Amygdala (tissue), 56 donors: ENCODE results near the gene UBAC1.
"Not testable (repeated sequence)": the region's sequence is repeated elsewhere in the genome, so short reads cannot be mapped to it uniquely, and the experiment has no call there.

Experiments used
- DNase-seq, 56 donors: peaks; one replicate each; lab custom pipeline; 2025; lab: John Stamatoyannopoulos, UW

UBAC1 gene

DNA sequence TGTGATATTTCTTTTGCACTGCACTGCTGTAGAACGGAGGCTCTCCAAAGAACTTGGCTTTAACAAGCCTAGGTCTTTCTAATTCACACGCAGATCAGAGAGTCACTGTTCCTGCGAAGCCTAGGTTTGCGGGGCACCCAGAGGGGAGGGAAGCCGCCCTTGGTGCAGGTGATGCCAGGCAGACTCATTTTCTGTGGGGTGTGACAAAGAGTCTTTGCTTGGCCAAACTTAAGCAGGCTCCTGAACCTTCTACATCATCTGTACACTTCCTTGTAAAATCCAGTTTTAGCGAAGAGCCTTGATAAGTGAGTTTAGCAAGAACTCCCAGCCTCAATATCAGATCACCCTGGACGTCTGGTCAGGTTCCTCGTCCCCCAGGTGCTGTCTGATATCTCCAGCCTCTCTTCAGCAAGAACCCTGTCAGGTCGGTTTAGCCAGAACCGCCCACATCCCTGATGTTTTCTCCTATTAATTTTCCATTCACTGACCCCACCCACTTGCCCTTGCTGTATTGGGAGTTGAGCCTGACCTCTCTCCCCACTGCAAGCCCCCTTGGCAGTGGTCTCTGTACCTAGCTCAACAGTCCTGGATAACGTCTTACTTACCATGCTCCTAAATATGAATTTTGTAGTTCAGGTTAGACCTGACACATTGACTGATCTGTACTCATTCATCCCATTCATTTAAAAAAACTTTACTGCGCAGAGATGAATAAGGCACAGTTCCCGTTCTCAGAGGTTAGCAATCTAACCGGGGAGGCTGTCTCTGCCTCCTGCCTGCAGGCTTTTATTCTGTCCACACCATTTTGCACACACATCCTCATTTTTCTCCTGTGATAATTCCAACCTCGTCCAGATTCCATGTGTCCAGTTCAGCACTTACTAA, 880 bp upstream of the UBAC1 start:
- no peak for DNase-seq

DNA sequence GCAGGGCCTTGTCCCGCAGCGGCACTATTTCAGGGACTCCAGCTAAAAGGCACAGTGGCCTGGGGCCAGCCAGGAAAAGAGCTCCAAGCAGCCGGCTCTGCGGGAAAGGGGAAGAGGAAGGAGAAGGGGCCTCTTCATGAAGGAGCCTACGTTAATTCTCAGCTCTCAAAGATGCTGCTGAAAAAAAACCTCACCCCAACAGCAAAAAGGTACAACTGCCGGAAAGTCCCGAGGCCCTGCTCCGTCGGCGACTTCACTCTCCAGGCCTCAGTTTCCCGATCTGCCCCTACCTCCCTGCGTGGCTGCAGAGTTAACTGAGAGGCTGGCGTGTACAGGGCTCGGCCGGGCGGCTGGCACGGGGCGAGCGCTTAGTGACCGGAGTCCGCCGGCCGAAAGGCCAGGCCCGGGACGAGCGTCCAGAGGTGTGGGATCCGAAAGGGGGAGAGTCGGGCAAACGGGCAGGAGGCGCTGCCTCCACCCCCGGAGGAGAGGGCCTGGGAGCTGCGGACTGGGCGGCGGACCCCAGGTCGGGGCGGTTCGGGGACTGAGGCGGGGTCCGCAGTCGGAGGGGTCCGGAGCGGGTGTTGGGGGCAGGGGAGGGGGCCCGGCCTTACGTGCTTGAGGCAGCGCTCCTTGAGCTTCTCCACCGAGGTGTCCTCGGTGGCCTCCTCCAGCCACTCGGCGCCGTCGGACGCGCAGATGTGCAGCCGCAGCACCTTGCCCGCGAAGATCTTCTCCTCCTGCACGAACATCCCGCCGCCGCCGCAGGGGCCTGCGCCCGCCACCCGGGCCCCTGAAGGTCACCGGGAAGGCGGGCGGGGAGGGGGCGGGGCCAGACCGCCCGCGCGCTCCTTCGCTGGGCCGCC, 529 bp downstream of the UBAC1 start:
- DNase-seq, result peak in 3 of 56 donors; percentile 2 to 61 (median 59)

DNA sequence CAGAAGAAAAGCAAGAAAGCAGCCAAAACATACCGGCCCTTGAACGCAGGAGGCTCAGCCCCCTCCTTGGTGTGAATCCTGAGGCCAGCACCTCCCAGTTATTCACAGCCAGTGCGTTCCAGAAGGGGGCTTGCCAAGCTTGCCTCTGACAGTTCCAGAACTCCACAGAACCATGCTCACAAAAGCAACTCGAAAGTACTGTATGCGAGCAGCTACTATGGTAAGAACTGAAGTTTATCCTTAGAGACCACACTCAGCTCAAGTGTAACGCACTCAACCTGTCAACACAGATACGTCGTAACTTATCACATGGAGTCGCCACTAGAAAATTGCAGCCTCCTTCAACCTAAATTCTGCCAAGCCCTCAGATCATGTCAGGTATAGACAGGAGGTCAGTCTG, 1.4 kb downstream of the UBAC1 start:
- no peak for DNase-seq

DNA sequence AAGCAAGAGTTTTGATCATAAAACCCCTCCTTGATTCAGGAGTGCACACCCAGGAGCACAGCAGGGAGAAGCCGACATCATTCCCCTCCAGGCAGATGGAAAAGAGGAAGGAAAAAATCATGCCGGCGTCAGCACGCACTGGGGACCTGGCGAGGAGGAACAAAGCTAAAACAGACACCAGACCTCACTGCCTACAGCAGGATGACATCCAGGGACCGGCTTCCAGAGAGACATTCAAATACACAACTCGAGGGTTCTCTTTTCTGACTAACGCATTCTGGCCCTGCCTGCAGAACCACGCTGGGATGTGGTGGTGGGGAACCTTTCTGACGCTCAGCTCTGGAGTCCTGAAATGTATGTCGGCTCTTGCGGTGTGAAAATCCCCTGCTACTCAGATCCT, 2.7 kb downstream of the UBAC1 start:
- DNase-seq, result peak in 8 of 56 donors; percentile 3 to 43 (median 16)

DNA sequence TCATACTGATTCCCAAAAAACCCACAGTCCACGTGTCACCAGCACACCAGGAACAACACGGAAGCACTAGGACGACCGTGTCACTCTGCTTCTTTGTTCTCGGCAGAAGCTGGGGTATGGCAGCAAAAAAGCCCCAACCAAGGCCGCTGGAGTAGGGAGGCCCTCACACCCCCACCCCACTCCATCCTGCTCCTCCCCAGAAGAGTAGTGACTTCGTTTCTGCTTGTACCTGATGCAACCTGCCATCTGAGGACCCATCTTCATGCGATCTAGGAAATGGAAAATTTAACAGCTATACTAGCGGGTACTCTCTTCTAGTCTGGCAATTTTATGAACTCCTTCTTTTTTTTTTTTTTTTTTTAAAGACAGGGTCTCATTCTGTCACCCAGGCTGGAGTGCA, 3.7 kb downstream of the UBAC1 start:
- DNase-seq, result no peak

DNA sequence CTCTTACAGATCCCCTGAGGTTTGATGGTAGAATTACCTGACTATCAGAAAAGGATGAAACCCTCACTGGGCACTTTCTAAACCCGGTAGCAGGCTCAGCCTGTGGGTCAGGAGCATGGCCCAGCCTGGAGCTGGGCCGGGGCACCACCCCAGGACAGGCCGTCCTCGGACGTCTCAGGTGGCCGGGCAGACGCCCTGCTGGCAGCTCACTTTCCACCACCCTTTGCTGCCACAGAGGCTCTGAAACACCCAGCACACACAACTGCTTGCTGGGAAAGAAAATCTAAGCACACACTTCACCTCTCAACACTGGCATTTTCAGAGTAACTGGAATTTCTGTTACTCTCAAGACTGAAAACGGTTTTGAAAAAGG, 4.4 kb downstream of the UBAC1 start:
- DNase-seq, result no peak

DNA sequence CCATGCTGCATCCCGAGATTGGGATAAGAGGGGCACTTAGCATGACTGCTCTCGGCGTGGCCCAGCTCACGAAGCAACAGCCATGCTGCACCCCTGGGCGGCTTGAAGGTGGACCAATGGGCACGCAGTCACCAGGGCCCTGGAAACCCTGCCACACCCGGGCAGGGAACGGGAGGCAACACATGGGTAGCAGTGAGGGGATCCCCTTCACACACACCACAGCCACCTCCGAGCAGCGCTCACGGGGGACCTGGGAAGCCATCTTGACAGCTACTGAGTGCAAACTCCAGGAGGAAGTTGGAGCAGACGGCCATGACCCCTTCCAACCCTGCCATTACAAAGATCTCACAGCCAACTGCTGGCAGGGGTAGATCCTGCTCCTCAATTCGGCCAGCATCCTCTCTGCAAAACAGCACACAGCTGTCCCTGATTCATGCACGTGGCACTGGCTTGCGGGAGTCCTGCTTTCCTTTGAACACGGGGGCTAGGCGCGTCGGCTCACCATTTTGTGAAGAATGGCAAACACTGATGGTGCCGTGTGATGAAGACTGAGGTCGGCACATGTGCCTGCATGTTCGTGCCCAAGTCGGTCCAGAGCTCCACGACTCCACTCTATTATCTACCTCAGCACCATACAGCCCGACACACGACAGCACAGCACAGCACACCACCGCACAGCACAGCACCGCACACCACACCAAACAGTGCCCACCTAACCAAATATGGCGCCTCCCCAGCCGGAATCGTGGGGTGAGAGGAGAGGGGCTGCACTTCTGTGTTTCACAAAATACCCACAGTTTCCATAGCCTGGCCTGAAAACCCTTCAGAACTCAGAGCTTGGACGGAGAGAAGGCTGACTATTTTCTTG, 5.0 kb downstream of the UBAC1 start:
- DNase-seq, result no peak

DNA sequence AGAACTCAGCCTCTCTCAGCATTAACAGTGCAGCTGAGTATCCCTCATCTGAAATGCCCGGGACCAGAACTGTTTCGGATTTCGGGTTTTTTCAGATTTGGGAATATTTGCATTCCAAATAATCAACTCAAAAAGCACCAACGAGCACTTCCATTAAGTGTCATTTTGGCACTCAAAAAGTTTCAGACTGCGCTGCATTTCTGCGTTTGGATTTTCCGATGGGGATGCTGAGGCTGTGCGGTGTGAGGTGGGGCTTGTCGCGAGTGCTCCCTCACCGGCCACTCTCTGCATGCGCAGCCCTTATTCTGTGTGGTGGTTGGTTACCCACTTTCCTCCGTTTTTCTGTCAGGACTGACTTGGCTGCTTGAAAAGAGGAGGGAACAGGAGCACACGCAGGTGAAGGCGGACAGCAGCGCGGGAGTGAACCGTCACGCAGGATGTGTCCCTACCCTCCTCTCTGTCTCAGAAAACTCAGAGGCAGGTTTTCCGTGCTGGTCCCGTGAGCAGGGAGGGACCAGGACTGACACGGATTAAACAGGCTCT, 8.4 kb downstream of the UBAC1 start:
- DNase-seq, result no peak

DNA sequence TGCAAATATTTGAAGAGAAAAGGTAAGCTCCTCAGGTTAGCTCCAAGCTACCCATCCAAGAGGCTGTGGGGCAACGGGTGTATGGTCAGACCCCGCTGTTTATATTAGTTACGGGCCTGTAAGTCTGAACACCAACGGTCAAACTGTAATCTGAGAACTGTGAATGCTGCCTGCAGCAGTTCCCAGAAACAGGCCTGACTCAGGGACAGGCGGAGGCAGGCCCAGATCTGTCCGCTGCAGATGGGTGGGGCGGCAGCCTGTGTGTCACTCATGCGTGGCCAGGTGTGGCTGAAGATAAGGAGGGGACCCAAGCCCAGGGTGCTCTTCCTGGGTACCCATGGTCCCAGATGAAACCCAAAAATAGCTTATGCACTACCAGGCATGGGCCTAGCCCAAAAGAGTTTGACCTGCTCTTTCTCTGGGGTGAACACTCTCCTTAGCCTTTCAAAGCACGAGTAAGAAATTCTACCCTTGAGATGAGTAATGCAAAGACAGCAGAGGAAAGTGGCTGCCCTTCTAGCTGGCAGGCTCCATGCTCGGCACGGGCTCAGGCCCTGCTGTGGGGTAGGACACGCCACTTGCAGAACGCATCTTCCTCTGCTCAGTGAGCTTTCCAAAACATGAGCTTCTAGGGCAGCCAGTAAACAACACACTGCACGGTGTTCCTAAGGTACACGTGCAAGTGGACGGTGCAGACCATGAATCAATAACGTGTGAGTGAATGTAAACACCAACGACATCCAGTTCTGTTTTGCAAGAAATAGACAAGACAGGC, 9.1 kb downstream of the UBAC1 start:
- DNase-seq, result no peak

DNA sequence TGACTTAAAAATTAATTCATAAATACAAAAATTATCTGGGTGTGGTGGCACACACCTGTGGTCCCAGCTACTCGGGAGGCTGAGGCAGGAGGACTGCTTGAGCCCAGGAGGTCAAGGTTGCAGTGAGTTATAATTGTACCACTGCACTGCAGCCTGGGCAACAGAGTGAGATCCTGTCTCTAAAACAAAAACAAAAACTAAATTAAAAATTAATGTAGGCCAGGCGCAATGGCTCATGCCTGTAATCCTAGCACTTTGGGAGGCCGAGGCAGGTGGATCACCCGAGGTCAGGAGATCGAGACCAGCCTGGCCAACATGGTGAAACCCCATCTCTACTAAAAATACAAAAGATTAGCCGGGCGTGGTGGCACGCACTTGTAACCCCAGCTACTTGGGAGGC, 9.9 kb downstream of the UBAC1 start:
- not testable (repeated sequence) for DNase-seq

DNA sequence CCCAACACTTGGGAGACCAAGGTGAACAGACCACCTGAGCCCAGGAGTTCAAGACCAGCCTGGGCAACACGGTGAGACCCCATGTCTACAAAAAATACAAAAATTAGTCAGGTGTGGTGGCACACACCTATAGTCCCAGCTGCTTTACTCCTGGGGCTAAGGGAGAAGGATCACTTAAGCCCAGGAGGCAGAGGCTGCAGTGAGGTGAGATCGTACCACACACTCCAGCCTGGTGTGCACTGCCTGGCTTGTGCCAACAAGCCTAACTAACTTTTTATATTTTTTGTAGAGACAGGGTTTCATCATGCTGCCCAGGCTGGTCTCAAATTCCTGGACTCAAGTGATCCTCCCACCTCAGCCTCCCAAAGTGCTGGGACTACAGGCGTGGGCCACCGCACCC, 10.3 kb downstream of the UBAC1 start:
- not testable (repeated sequence) for DNase-seq

DNA sequence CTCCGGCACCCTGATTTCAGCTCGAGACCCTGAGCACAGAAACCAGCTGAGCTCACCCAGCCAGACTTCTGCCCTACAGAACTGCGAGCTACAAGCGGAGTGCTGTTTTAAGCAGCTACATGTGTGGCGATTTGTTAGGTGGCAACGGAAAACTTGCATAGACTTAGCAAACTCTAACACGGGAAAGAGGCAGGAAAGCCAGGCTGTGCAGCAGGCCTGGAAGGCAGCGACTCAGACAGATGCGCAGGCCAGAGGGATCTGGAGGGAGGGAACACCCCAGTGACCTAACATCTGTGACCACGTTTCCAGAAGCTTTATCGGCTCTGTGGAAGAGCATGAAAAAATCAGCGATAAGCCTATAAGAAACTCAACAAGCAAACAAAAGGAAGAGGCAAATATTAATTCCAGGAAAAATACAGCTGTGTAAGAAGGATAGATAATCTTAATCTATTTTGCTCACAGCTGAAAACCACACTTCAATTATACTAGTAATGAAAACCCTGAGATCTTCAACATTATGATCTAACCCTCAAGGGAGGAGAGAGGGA, 11.0 kb downstream of the UBAC1 start:
- DNase-seq, result no peak

DNA sequence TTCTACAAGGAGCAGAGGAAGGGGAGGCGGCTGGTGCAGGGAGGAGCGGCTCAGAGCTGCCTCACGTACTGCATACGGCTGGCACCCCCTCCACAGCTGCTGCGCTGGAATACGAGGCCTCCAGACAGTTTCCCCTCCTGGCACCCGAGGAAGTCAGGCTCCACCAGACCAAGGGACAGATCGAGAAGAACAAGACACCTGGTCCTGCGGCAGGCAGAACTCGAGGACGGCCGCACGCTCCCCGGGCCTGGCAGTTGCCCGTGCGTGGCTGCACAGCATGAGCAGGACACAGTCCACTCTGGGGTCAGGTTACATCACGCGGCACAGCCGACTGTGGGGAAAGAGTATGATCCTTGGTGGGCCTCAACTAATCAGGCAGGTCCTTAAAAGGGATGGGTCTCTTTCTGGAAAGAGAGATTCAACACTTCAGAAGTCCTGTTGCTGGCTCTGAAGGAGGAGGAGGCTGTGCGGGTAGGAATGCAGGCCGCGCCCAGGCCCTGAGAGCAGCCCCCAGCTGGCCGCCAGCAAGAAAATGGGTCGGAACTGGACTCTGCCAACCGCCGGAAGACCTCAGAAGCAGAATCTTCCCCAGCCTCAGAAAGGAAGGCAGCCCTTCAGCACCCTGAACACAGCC, 11.6 kb downstream of the UBAC1 start:
- no peak for DNase-seq

DNA sequence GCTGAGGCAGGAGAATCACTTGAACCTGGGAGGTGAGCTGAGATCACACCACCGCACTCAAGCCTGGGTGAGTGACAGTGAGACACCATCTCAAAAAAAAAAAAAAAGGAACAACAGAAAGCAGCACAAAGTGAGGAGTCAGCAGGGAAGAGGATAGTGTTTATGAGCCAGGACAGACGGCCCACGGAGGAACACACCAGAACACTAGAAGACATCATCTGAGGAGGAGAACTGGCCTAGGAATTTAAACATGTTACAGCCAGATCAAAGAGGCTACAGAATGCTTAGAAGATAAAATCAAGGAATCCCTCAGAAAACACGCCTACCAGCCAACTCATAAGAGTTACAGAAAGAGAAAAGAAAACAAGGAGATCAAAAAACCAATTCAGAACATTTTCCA, 12.2 kb downstream of the UBAC1 start:
- no peak for DNase-seq

DNA sequence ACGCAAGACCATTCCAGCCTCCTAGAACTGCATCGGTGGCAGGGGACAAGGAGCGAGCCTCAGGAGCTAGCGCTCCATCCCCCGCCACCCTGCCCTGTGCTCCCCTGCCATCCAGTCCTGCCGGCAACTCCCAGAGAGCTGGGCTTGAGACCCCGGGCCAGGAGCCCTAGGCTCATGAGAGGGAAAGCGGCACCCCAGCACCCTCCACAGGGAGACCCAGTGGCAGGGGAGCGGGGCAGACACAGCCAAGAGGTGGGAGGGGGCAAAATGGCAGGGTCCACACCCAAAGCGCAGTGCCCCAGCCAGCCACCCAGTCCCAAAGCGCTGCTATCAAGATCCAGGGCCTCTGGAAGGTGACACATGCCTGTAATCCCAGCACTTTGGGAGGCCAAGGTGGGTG, 12.7 kb downstream of the UBAC1 start:
- DNase-seq, result no peak

DNA sequence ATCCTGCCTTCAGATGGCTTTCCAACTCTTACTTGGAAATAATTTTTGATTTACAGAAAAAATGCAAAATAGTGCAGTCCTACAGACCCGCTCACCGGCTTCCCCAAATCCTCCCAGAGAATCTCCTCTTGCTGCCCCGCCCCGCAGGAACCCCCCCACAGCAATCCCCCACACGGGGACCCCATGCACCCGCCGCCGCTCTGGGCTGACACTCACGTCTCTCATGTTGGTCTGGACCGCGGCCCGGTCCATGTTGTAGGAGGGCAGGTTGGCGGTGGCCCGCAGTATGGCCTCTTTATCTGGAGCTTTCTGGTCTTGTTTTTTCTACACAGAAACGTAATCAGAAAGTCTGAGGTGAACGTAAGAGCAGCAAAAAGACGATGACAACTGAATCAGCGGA, 13.6 kb downstream of the UBAC1 start:
- no peak for DNase-seq

DNA sequence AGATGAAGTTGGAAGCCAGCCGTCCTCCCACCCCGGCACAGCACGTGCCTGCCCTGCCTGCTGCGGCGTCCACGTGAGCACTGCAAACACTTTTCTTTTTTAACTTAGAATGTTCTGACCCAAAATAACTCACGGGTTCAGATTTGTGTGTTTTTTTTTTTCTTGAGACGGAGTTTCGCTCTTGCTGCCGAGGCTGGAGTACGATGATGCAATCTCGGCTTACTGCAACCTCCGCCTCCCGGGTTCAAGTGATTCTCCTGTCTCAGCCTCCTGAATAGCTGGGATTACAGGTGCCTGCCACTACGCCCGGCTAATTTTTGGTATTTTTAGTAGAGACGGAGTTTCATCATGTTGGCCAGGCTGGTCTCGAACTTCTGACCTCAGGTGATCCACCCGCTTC, 14.1 kb downstream of the UBAC1 start:
- not testable (repeated sequence) for DNase-seq

DNA sequence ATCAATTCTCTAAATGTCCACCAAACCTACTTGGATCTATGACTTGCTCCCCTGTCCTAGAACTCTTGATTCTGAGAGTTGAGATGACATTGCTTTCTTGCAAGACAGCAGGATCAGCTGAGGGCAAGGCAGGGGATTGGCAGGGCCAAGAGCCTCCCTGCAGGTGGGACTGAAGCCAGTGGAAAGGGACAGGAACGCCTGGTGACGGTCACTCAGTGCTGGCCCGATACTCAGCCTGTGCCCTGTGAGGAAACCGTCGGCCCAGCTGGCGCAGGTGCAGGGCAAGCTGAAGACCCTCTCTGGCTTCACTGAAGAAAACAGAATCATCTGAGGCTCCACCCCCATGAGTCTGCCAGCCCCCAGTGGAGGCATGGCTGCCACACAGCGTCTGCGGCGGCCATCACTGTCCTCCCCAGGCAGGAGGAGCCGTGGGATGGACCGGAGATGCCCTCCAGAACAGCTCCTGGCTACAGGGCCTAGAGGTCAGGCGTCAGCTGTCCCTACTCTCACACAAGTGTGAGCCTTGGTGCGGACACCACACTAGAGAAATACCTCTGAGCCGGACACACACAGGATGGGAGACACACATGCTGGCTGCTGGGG, 14.7 kb downstream of the UBAC1 start:
- no peak for DNase-seq
